Psoas muscle (tissue), 8 donors: ENCODE results near the gene TMEM258. TPM values are rescaled to one million over a fixed set of nuclear protein-coding genes. Genes with fewer than 3 reads are reported as not detected.

Source experiments
- ATAC-seq, 4 donors: fragments of 200-7000 bp; cut with Tn5 transposase; one replicate each; pipeline ENCODE4 v1.9.1; 2020; ENCODE audit warnings: moderate library complexity in 3 of 4, mild to moderate bottlenecking in 2 of 4
- DNase-seq, 2 donors: peaks; one replicate each; pipeline ENCODE4 v3.0.0-alpha.2; 2020
- H3K27ac ChIP-seq: fragments of 200-600 bp; one replicate; pipeline ENCODE4 v1.8.0; 2022
- H3K27me3 ChIP-seq, 3 donors: fragments of 200-600 bp in 1 of 3; one replicate each; pipeline versions ENCODE4 v1.6.1 to v1.8.0; 2013 to 2022; ENCODE audit warnings: low read length in 2 of 3, mild to moderate bottlenecking in 2 of 3, moderate library complexity in 1 of 3; ENCODE audit not compliant: insufficient read depth in 3 of 3
- H3K36me3 ChIP-seq, 2 donors: fragments of 200-600 bp in 1 of 2; one replicate each; pipeline versions ENCODE4 v1.6.1 to v1.8.0; 2013 to 2022; ENCODE audit warnings: low read depth in 1 of 2, mild to moderate bottlenecking in 1 of 2, moderate library complexity in 1 of 2; ENCODE audit not compliant: insufficient read depth in 1 of 2
- H3K4me1 ChIP-seq: fragments of 200-600 bp; one replicate; pipeline ENCODE4 v1.8.0; 2022
- H3K4me3 ChIP-seq: fragments of 200-600 bp; one replicate; pipeline ENCODE4 v1.8.0; 2022; ENCODE audit warnings: mild to moderate bottlenecking
- H3K9me3 ChIP-seq: fragments of 200-600 bp; one replicate; pipeline ENCODE4 v1.8.0; 2022
- CTCF ChIP-seq: fragments of 200-600 bp; IDR thresholded peaks from one replicate; pipeline ENCODE4 v1.8.0; 2022; ENCODE audit warnings: antibody characterized with exemption
- whole genome bisulfite sequencing, 3 donors: extraction: QIAGEN DNeasy Blood & Tissue Kit; methylation state at CpG; one replicate each; pipeline versions ENCODE4 v1.1.6 to v1.1.7; 2013; 5-methylcytosine and 5-hydroxymethylcytosine counted together
- intact Hi-C, 2 donors: fragments of 100-400 bp; cut with DNase I; formaldehyde crosslinking; loops; one replicate each; pipeline versions ENCODE4 v1.11.0 to v1.14.2; 2022
- polyA plus RNA-seq, 3 donors: library from polyadenylated mRNA; stranded (reverse); fragments of 200-250 nt; gene quantifications; one replicate each; pipeline ENCODE4 v1.2.3, GENCODE V29; 2013
- total RNA-seq, 4 donors: library from RNA; stranded (reverse); fragmentation: NEBNext Ultra II Directional in 2 of 4; extraction: Animal tissue kit (Norgen Biotek cat#: 25700) in 2 of 4; gene quantifications; one replicate each; pipeline versions ENCODE4 v1.2.1 to v1.2.4, GENCODE V29; 2021 to 2023
- donor health status: healthy with polysubstance abuse.
- donor health status: DM: no; HTN: no; CAD: no; lungs with moderate emphysema.
- donor health status: Bipolar disorder and iron deficiency.
- donor health status: healthy.
- donor health status: DM: yes; HTN: yes; CAD: no.
- donor health status: DM: no; HTN: no; CAD: no.
- donor health status: DM: no; HTN: no; CAD: no.
- donor health status: DM: yes; HTN: yes; CAD: no.

TMEM258 gene
- total and polyA plus RNA-seq, 7 donors, result 76.0 to 177 (median 93.2) TPM

- DNase-seq, result no peak
- no peak overlapping the region for H3K4me3 ChIP-seq
- H3K27me3 ChIP-seq, result no peaks in the 10 kb centered on the region
- no peak for ATAC-seq
- TF ChIP-seq CTCF, result no peak
- no peaks in the 10 kb centered on the region for H3K9me3 ChIP-seq
- 92 to 98% (median 93%) methylated on average over 8 of the region's 8 CpGs for WGBS, 3 donors
- H3K27ac ChIP-seq, result no peak overlapping the region
- intact Hi-C loops, result no loop called here
- H3K36me3 ChIP-seq, result peaks cover 0 to 32% of the 10 kb centered on the region in 2 donors
- peaks cover 4% of the 10 kb centered on the region for H3K4me1 ChIP-seq
Measured at GRCh38 chr11:61810671-61811175, 18.3 kb upstream of the TMEM258 start.

- DNase-seq (no peak), ATAC-seq (no peak)
- H3K4me3 ChIP-seq, result no peak overlapping the region
- 94 to 96% (median 95%) methylated on average over 5 of the region's 5 CpGs for WGBS, 3 donors
- H3K27ac ChIP-seq, result no peak overlapping the region
- no peaks in the 10 kb centered on the region for H3K27me3 ChIP-seq
- H3K36me3 ChIP-seq, result peaks cover 2 to 41% of the 10 kb centered on the region in 2 donors
- H3K4me1 ChIP-seq, result no peaks in the 10 kb centered on the region
- H3K9me3 ChIP-seq, result no peaks in the 10 kb centered on the region
- TF ChIP-seq CTCF, result no peak
- intact Hi-C loops, result no loop called here
Measured at GRCh38 chr11:61806785-61807184, 14.4 kb upstream of the TMEM258 start.

- WGBS, 3 donors, result 93 to 97% (median 95%) methylated on average over 1 of the region's 1 CpG
- intact Hi-C loops, result no loop called here
- DNase-seq (no peak), ATAC-seq (no peak)
- no peaks in the 10 kb centered on the region for H3K9me3 ChIP-seq
- peaks cover 2 to 34% of the 10 kb centered on the region in 2 donors for H3K36me3 ChIP-seq
- TF ChIP-seq CTCF, result no peak
- no peak overlapping the region for H3K4me3 ChIP-seq
- no peaks in the 10 kb centered on the region for H3K27me3 ChIP-seq
- H3K4me1 ChIP-seq, result no peaks in the 10 kb centered on the region
- no peak overlapping the region for H3K27ac ChIP-seq
Measured at GRCh38 chr11:61805146-61805545, 12.7 kb upstream of the TMEM258 start.

- 66 to 69% (median 67%) methylated on average over 3 of the region's 3 CpGs for WGBS, 3 donors
- H3K4me1 ChIP-seq, result no peaks in the 10 kb centered on the region
- H3K27ac ChIP-seq, result no peak overlapping the region
- H3K4me3 ChIP-seq, result no peak overlapping the region
- no peaks in the 10 kb centered on the region for H3K9me3 ChIP-seq
- no peak for TF ChIP-seq CTCF
- peaks cover 2 to 25% of the 10 kb centered on the region in 2 donors for H3K36me3 ChIP-seq
- DNase-seq (no peak), ATAC-seq (no peak)
- H3K27me3 ChIP-seq, result no peaks in the 10 kb centered on the region
- intact Hi-C loops, result no loop called here
Measured at GRCh38 chr11:61803889-61804647, 11.7 kb upstream of the TMEM258 start.
